NCI-H2196 (cell line): ENCODE results near the gene LAMA4.
"Not testable (repeated sequence)": the region's sequence is repeated elsewhere in the genome, so short reads cannot be mapped to it uniquely, and the experiment has no call there.

Experiments used
- DNase-seq: peaks from one replicate; lab custom pipeline; 2025; ENCODE audit not compliant: unreplicated experiment; lab: John Stamatoyannopoulos, UW

LAMA4 gene

GRCh38 chr6:112215488-112216284, 38.7 kb downstream of the LAMA4 start:
- DNase-seq, result no peak

GRCh38 chr6:112214739-112215269, 39.6 kb downstream of the LAMA4 start:
- peak; percentile 37 for DNase-seq

- no peak for DNase-seq
These were observed 43.5 kb downstream of the LAMA4 start for GRCh38 chr6:112210852-112211251.

GRCh38 chr6:112209131-112209530, 45.2 kb downstream of the LAMA4 start:
- DNase-seq, result no peak

- DNase-seq, result no peak
These were observed 46.6 kb downstream of the LAMA4 start for GRCh38 chr6:112207776-112208175.

GRCh38 chr6:112207131-112207530, 47.2 kb downstream of the LAMA4 start:
- DNase-seq, result no peak

- no peak for DNase-seq
These were observed 48.3 kb downstream of the LAMA4 start for GRCh38 chr6:112206110-112206458.

- no peak for DNase-seq
These were observed 48.8 kb downstream of the LAMA4 start for GRCh38 chr6:112205427-112206109.

GRCh38 chr6:112204350-112204706, 50.0 kb downstream of the LAMA4 start:
- no peak for DNase-seq

GRCh38 chr6:112203577-112204349, 50.6 kb downstream of the LAMA4 start:
- no peak for DNase-seq

GRCh38 chr6:112202639-112203341, 51.6 kb downstream of the LAMA4 start:
- DNase-seq, result no peak

- DNase-seq, result not testable (repeated sequence)
These were observed 54.0 kb downstream of the LAMA4 start for GRCh38 chr6:112200185-112200914.

- DNase-seq, result no peak
These were observed 55.4 kb downstream of the LAMA4 start for GRCh38 chr6:112199001-112199403.

- no peak for DNase-seq
These were observed 55.8 kb downstream of the LAMA4 start for GRCh38 chr6:112198582-112198981.

GRCh38 chr6:112197636-112198035, 56.7 kb downstream of the LAMA4 start:
- DNase-seq, result no peak

GRCh38 chr6:112196306-112196705, 58.1 kb downstream of the LAMA4 start:
- DNase-seq, result no peak

- DNase-seq, result no peak
These were observed 59.2 kb downstream of the LAMA4 start for GRCh38 chr6:112195166-112195565.

- DNase-seq, result no peak
These were observed 59.9 kb downstream of the LAMA4 start for GRCh38 chr6:112194511-112194910.

- no peak for DNase-seq
These were observed 60.8 kb downstream of the LAMA4 start for GRCh38 chr6:112193535-112194051.

GRCh38 chr6:112193117-112193516, 61.2 kb downstream of the LAMA4 start:
- DNase-seq, result no peak
